SU-DHL-6 (cell line): ENCODE data around the gene RILPL2.

Experiments
- H2AFZ ChIP-seq: fragments of 200-600 bp; sonication (generic); 2 replicates; pipeline ENCODE4 v1.6.1; 2014; ENCODE audit warnings: low read depth, mild to moderate bottlenecking, moderate library complexity, mixed read lengths, antibody characterized with exemption, low read length; ENCODE audit not compliant: severe bottlenecking
- H3F3A ChIP-seq: fragments of 200-600 bp; shearing (Covaris generic); 2 replicates; pipeline ENCODE4 v1.6.0; 2016; ENCODE audit warnings: antibody characterized with exemption, mild to moderate bottlenecking; ENCODE audit not compliant: insufficient read depth
- H3K27ac ChIP-seq: fragments of 200-600 bp; sonication (generic); 2 replicates; pipeline ENCODE4 v1.5.1; 2016; ENCODE audit warnings: low read depth, mild to moderate bottlenecking, low read length, moderate library complexity, mixed read lengths
- H3K27me3 ChIP-seq: fragments of 200-600 bp; sonication (generic), shearing (Covaris generic); 2 replicates; pipeline ENCODE4 v1.6.0; 2014; ENCODE audit warnings: mild to moderate bottlenecking, low read length
- H3K36me3 ChIP-seq: fragments of 200-600 bp; sonication (generic); 2 replicates; pipeline ENCODE4 v1.6.1; 2014; ENCODE audit warnings: mild to moderate bottlenecking, low read length, mixed read lengths
- H3K4me2 ChIP-seq: fragments of 300-600, 200-600 bp; shearing (Covaris generic), sonication (generic); 2 replicates; pipeline ENCODE4 v1.6.0; 2014; ENCODE audit warnings: low read length, low read depth, mild to moderate bottlenecking; ENCODE audit not compliant: poor library complexity, severe bottlenecking
- H3K4me3 ChIP-seq: fragments of 200-600 bp; sonication (generic); 2 replicates; pipeline ENCODE4 v1.5.1; 2014; ENCODE audit warnings: antibody characterized with exemption, low read length, mild to moderate bottlenecking, mixed read lengths; ENCODE audit not compliant: insufficient read depth, poor library complexity, severe bottlenecking
- H3K79me2 ChIP-seq: fragments of 200-600 bp; sonication (generic); 2 replicates; pipeline ENCODE4 v1.6.1; 2014; ENCODE audit warnings: mild to moderate bottlenecking, low read length, moderate library complexity; ENCODE audit not compliant: insufficient read depth
- H3K9ac ChIP-seq: fragments of 200-600 bp; sonication (generic); 2 replicates; pipeline ENCODE4 v1.7.0; 2014; ENCODE audit warnings: mild to moderate bottlenecking, low read length
- H3K9me2 ChIP-seq: fragments of 200-600 bp; sonication (generic); replicated peaks from 2 replicates; pipeline ENCODE4 v1.6.1; 2014; ENCODE audit warnings: low read length; ENCODE audit not compliant: insufficient read depth
- H3K9me3 ChIP-seq: fragments of 200-600 bp; sonication (generic); 2 replicates; pipeline ENCODE4 v1.6.1; 2014; ENCODE audit warnings: low read length, mixed read lengths; ENCODE audit not compliant: insufficient read depth
- H4K20me1 ChIP-seq: fragments of 200-600 bp; sonication (generic); 2 replicates; pipeline ENCODE4 v1.6.1; 2014; ENCODE audit warnings: low read depth, mild to moderate bottlenecking, antibody characterized with exemption, low read length, moderate library complexity, mixed read lengths
- CTCF ChIP-seq: fragments of 200-600 bp; sonication (generic); IDR thresholded peaks from one replicate; pipeline ENCODE4 v1.5.1; 2017; ENCODE audit warnings: antibody characterized with exemption, mild to moderate bottlenecking, low read length, moderate library complexity; ENCODE audit not compliant: insufficient read depth, poor library complexity, severe bottlenecking
- EZH2phosphoT487 ChIP-seq: fragments of 200-600 bp; sonication (generic), shearing (Covaris generic); conservative IDR thresholded peaks from 2 replicates; pipeline ENCODE4 v1.6.1; 2018; ENCODE audit warnings: mild to moderate bottlenecking, antibody characterized with exemption, low read length, moderate library complexity, mixed read lengths

Gene RILPL2

GRCh38 chr12:123436017-123436964, at the start of gene RILPL2:
Gene RILPL2, minus strand, starts transcription at chr12:123436684. Its CDS starts 264 bp downstream, at chr12:123436420.
- H4K20me1 ChIP-seq = no peaks in the 10 kb centered on the region
- peak within 1 kb of the TSS; percentile 73 for H3K4me3 ChIP-seq
- H3K36me3 ChIP-seq = no peaks in the 10 kb centered on the region
- no peaks in the 10 kb centered on the region for H3F3A ChIP-seq
- H3K27me3 ChIP-seq = no peaks in the 10 kb centered on the region
- H3K9me3 ChIP-seq = no peaks in the 10 kb centered on the region
- H3K27ac ChIP-seq = no peak within 1 kb of the TSS
- no peaks in the 10 kb centered on the region for H3K79me2 ChIP-seq
- no peaks in the 10 kb centered on the region for H3K9me2 ChIP-seq
- TF ChIP-seq EZH2phosphoT487 (no peak), CTCF (no peak)
- H3K4me2 ChIP-seq = peak within 1 kb of the TSS; percentile 67
- peak within 1 kb of the TSS; percentile 61 for H3K9ac ChIP-seq
- H2AFZ ChIP-seq = peak within 1 kb of the TSS; percentile 98

- Histone ChIP-seq H3K9me2 (no peaks in the 10 kb centered on the region), H3K4me2 (no peak overlapping the region), H2AFZ (no peak overlapping the region), H3F3A (no peaks in the 10 kb centered on the region), H3K27me3 (no peaks in the 10 kb centered on the region), H3K9me3 (no peaks in the 10 kb centered on the region), H3K9ac (no peak overlapping the region), H4K20me1 (no peaks in the 10 kb centered on the region), H3K79me2 (no peaks in the 10 kb centered on the region), H3K36me3 (no peaks in the 10 kb centered on the region), H3K4me3 (no peak overlapping the region), H3K27ac (no peak overlapping the region)
- no peak for TF ChIP-seq EZH2phosphoT487
- TF ChIP-seq CTCF = no peak
Measured at GRCh38 chr12:123485756-123486155, 49.3 kb upstream of the RILPL2 start.

- TF ChIP-seq EZH2phosphoT487 = no peak
- TF ChIP-seq CTCF = no peak
- Histone ChIP-seq H3K9ac (no peak overlapping the region), H3K9me2 (no peaks in the 10 kb centered on the region), H2AFZ (no peak overlapping the region), H3K4me2 (no peak overlapping the region), H3F3A (no peaks in the 10 kb centered on the region), H3K79me2 (no peaks in the 10 kb centered on the region), H3K4me3 (no peak overlapping the region), H4K20me1 (no peaks in the 10 kb centered on the region), H3K9me3 (no peaks in the 10 kb centered on the region), H3K27me3 (no peaks in the 10 kb centered on the region), H3K36me3 (no peaks in the 10 kb centered on the region), H3K27ac (no peak overlapping the region)
Measured at GRCh38 chr12:123483602-123484248, 47.2 kb upstream of the RILPL2 start.
